Heart left ventricle (tissue), 16 donors: ENCODE measurements around the gene ARHGAP10. TPM values are rescaled to one million over a fixed set of nuclear protein-coding genes. Genes with fewer than 3 reads are reported as not detected.

Experiments used
- ATAC-seq, 4 donors: fragments of 200-7000 bp; cut with Tn5 transposase; one replicate each; pipeline ENCODE4 v1.9.1; 2020 to 2022; ENCODE audit warnings: moderate library complexity in 4 of 4, mild to moderate bottlenecking in 3 of 4, moderate number of reproducible peaks in 1 of 4
- DNase-seq, 5 donors: peaks; one replicate each; pipeline ENCODE4 v3.0.0-alpha.2; 2020
- H3K27ac ChIP-seq, 12 donors: fragments of 200-600 bp; sonication (generic) in 4 of 12; one replicate each; pipeline versions ENCODE4 v1.5.0 to v1.8.0; 2016 to 2022; ENCODE audit warnings: mild to moderate bottlenecking in 2 of 12
- H3K27me3 ChIP-seq, 9 donors: fragments of 200-600 bp; sonication (generic) in 2 of 9; one replicate each; pipeline versions ENCODE4 v1.5.1 to v1.8.0; 2016 to 2022; ENCODE audit warnings: mild to moderate bottlenecking in 3 of 9
- H3K36me3 ChIP-seq, 9 donors: fragments of 200-600 bp; sonication (generic) in 2 of 9; one replicate each; pipeline versions ENCODE4 v1.5.0 to v1.8.0; 2018 to 2022; ENCODE audit warnings: mild to moderate bottlenecking in 2 of 9
- H3K4me1 ChIP-seq, 12 donors: fragments of 200-600 bp; sonication (generic) in 4 of 12; one replicate each; pipeline versions ENCODE4 v1.5.0 to v1.8.0; 2016 to 2022; ENCODE audit warnings: mild to moderate bottlenecking in 3 of 12
- H3K4me3 ChIP-seq, 12 donors: fragments of 200-600 bp; sonication (generic) in 4 of 12; one replicate each; pipeline versions ENCODE4 v1.5.0 to v1.8.0; 2017 to 2022; ENCODE audit warnings: mild to moderate bottlenecking in 9 of 12, moderate library complexity in 4 of 12
- H3K9me3 ChIP-seq, 12 donors: fragments of 200-600 bp; sonication (generic) in 4 of 12; one replicate each; pipeline versions ENCODE4 v1.5.0 to v1.8.0; 2016 to 2022; ENCODE audit warnings: mild to moderate bottlenecking in 1 of 12
- CTCF ChIP-seq, 12 donors: fragments of 200-600 bp; sonication (generic) in 4 of 12; IDR thresholded peaks; one replicate each; pipeline versions ENCODE4 v1.5.0 to v1.8.0; 2018 to 2022; ENCODE audit warnings: antibody characterized with exemption in 12 of 12, mild to moderate bottlenecking in 5 of 12
- POLR2A ChIP-seq, 2 donors: fragments of 450-650 bp; IDR thresholded peaks; one replicate each; pipeline ENCODE4 v1.6.1; 2017; ENCODE audit warnings: antibody characterized with exemption in 2 of 2, mild to moderate bottlenecking in 2 of 2, moderate library complexity in 2 of 2
- WGBS, 4 donors: extraction: QIAGEN DNeasy Blood & Tissue Kit in 2 of 4; methylation state at CpG; one replicate each; pipeline versions ENCODE4 v1.1.5 to v1.1.7; 2013 to 2018; 5-methylcytosine and 5-hydroxymethylcytosine counted together
- intact Hi-C, 10 donors: fragments of 100-400 bp; cut with DNase I; formaldehyde crosslinking; loops; one replicate each; pipeline versions ENCODE4 v1.11.1 to v1.14.2; 2022
- polyA plus RNA-seq, 2 donors: library from polyadenylated mRNA; stranded (reverse); fragments of 200-250 nt; gene quantifications; one replicate each; pipeline ENCODE4 v1.2.3, GENCODE V29; 2013
- total RNA-seq, 9 donors: library from RNA; depleted of rRNA in 2 of 9; stranded (reverse); fragments of >200 nt in 2 of 9; fragmentation: NEBNext Ultra II Directional in 3 of 9; extraction: Animal tissue kit (Norgen Biotek cat#: 25700) in 3 of 9; gene quantifications; one replicate each; pipeline versions ENCODE4 v1.1.0 to v1.2.4, GENCODE V29; 2016 to 2023
- donor health status: ischemic (EF 13 %, LVEDD 7.1; RV severe dilation, severe dysfunction).
- donor health status: healthy with polysubstance abuse.
- donor health status: DM: no; HTN: yes; CAD: no.
- donor health status: DM: no; HTN: no; CAD: no.
- donor health status: ischemic (EF 25% LVEDD 6.9; RV normal size, moderate dysfunction).
- donor health status: ischemic (EF 25% LVEDD 5.7; RV mildly dilated, moderate dysfunction).
- donor health status: healthy.
- donor health status: DM: yes; HTN: yes; CAD: no.
- donor health status: ischemic (EF 35%, LVEDD 5.7; RV mildly dilated, moderate dysfunction).
- donor health status: nonischemic (EF 11% LVEDD 7.7; RV severe dilation, severe dysfunction).
- donor health status: DM: yes; HTN: yes; CAD: no.
- donor health status: PGD.
- donor health status: ischemic (EF 29% LVEDD 5.4; RV normal size, mild dysfunction).
- donor health status: nonischemic (EF 23%, LVEDD 6.1; RV moderate dilation, normal function).

The ARHGAP10 gene
- total and polyA plus RNA-seq, 11 donors = 30.6 to 73.7 (median 51.7) TPM

DNA sequence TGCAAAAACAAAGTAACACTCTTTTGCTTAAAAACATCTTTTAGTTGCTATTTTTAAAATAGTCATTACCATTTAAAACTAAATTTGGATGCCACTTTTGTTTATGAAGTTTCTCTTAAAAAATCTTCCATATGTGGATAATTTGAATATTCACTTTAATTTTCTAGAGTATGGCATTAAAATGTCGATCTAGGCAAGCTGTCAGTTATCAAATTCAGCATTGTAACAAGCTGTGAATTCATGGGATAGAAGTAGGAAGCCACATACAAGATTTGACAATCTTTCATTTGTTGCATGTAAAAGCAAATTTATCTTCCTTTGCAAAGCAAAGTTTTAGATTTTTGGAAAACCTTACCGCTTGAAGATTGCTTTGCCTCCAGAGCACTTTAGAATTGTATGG, 191.5 kb downstream of the ARHGAP10 start:
- intact Hi-C loops = no loop called here
- H3K27ac ChIP-seq = no peak overlapping the region
- H3K4me3 ChIP-seq = no peak overlapping the region
- TF ChIP-seq POLR2A (IDR thresholded peaks at IDR 0.05) = no peak
- TF ChIP-seq CTCF (IDR thresholded peaks at IDR 0.05) = no peak
- no peaks in the 10 kb centered on the region for H3K9me3 ChIP-seq
- DNase-seq = no peak
- H3K4me1 ChIP-seq = peaks cover 0 to 15% (median 4%) of the 10 kb centered on the region in 12 donors
- no peak for ATAC-seq
- H3K36me3 ChIP-seq = peaks cover 0 to 27% (median 6%) of the 10 kb centered on the region in 9 donors
- H3K27me3 ChIP-seq = no peaks in the 10 kb centered on the region
- 88 to 95% (median 92%) methylated on average over 2 of the region's 2 CpGs for WGBS, 4 donors

- Histone ChIP-seq H3K27me3 (no peaks in the 10 kb centered on the region), H3K4me3 (no peak overlapping the region), H3K4me1 (peaks cover 0 to 18% (median 4%) of the 10 kb centered on the region in 12 donors), H3K27ac (no peak overlapping the region), H3K36me3 (peaks cover 0 to 24% (median 5%) of the 10 kb centered on the region in 9 donors), H3K9me3 (no peaks in the 10 kb centered on the region)
- WGBS, 4 donors = 83 to 97% (median 95%) methylated on average over 4 of the region's 4 CpGs
- intact Hi-C loops = no loop called here
- no peak for DNase-seq
- TF ChIP-seq CTCF (IDR thresholded peaks at IDR 0.05) = no peak
- TF ChIP-seq POLR2A (IDR thresholded peaks at IDR 0.05) = no peak
- ATAC-seq = no peak
Measured at GRCh38 chr4:147923854-147924253, 192.0 kb downstream of the ARHGAP10 start.

DNA sequence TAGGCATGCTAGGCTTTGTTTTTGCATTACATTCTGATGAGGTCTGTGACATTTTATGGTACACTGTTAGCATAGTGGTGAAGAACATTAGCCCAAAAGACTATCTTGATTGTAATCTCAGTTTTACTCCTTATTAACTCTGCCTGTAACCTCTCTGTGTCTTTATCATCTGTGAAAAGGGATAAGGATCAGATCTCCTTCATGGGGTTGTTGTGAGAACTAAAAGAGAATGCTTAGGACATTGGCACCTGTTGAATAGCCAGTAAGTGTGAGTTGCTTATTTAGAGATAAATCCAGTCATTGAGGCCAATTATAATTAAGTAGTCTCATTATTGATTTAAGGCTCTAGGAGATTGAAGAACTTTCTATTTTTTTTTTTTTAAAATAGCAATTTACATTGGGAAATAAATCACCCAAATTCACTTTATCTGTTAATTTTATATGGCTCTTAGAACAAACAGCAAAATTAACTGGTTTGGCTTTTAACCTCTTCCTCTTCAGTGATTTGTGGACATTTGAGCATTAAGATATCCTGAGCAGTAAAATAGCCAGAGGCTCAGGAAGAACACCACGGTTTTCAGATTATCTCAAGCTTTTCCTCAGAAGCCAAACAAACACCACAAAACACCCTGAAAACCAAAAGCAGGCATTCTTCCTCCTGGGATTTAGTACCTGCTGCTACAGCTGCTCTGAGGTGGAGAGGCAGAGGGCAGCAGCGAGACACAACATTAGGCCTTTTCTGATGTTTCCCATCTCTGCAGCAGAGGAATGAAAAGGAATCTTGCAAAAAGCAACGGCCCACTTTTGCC, 192.9 kb downstream of the ARHGAP10 start:
- Histone ChIP-seq H3K36me3 (peaks cover 0 to 24% (median 6%) of the 10 kb centered on the region in 9 donors), H3K9me3 (no peaks in the 10 kb centered on the region), H3K4me3 (no peak overlapping the region), H3K27me3 (no peaks in the 10 kb centered on the region), H3K4me1 (peaks cover 0 to 25% (median 4%) of the 10 kb centered on the region in 12 donors), H3K27ac (no peak overlapping the region)
- DNase-seq (peak in 1 of 5 donors; percentile 20), ATAC-seq (no peak)
- 39 to 54% (median 44%) methylated on average over 3 of the region's 3 CpGs for WGBS, 4 donors
- TF ChIP-seq POLR2A (IDR thresholded peaks at IDR 0.05) (no peak), CTCF (IDR thresholded peaks at IDR 0.05) (peak in 10 of 12 donors; percentile 23 to 57 (median 43))
- intact Hi-C loops = loop anchor here in 1 of 10 donors (5.0 kb wide), 1 partner anchor 517 kb away; the partner anchor contains the start of gene NR3C2

- ATAC-seq = peak; percentile 81 to 95 (median 90)
- peaks cover 0 to 25% (median 4%) of the 10 kb centered on the region in 12 donors for H3K4me1 ChIP-seq
- peak in 4 of 5 donors; percentile 66 to 86 (median 72) for DNase-seq
Measured at GRCh38 chr4:147927377-147928137, 195.7 kb downstream of the ARHGAP10 start.

More at GRCh38 chr4:147927377-147928137, 195.7 kb downstream of the ARHGAP10 start:
- no peak for TF ChIP-seq POLR2A (IDR thresholded peaks at IDR 0.05)
- TF ChIP-seq CTCF (IDR thresholded peaks at IDR 0.05) = no peak
- Histone ChIP-seq H3K9me3 (no peaks in the 10 kb centered on the region), H3K4me3 (no peak overlapping the region), H3K36me3 (peaks cover 0 to 29% (median 9%) of the 10 kb centered on the region in 9 donors), H3K27me3 (no peaks in the 10 kb centered on the region), H3K27ac (peak overlapping the region in 11 of 12 donors; percentile 3 to 73 (median 57))
- intact Hi-C loops = loop anchor here in 1 of 10 donors (5.0 kb wide), 1 partner anchor 515 kb away; the partner anchor contains the start of gene NR3C2
- WGBS, 4 donors = 57 to 63% (median 60%) methylated on average over 11 of the region's 11 CpGs
